OCI-LY1 (cell line): ENCODE data around the gene IGF2BP2.

Source experiments
- CTCF ChIP-seq: fragments of 200-600 bp; sonication (generic), shearing (Covaris generic); IDR thresholded peaks from 2 replicates; pipeline ENCODE4 v1.5.1; 2017; ENCODE audit warnings: mild to moderate bottlenecking, antibody characterized with exemption, low read length, moderate library complexity, mixed read lengths
- EZH2 ChIP-seq: fragments of 200-600 bp; sonication (generic), shearing (Covaris generic); IDR thresholded peaks from 2 replicates; pipeline ENCODE4 v1.8.0; 2017; ENCODE audit warnings: borderline replicate concordance, mixed run types, mild to moderate bottlenecking, antibody characterized with exemption, low read length, moderate library complexity, mixed read lengths

- no peak for TF ChIP-seq CTCF
- no peak for TF ChIP-seq EZH2
Measured at GRCh38 chr3:185866555-185866954, 41.7 kb upstream of the IGF2BP2 start.
